ENCODE measurements around the gene CBFB. TPM values are rescaled to one million over a fixed set of nuclear protein-coding genes. Genes with fewer than 3 reads are reported as not detected.

Gene CBFB
- total and polyA plus RNA-seq, 9 of the 15 experiments (the other 6 are each of a cell fraction or from before 2014, with no cell fraction given): 22.0 to 112 (median 66.5) TPM

GRCh38 chr16:67149276-67150046 is 120.5 kb downstream of the CBFB start:
- in situ Hi-C loops (cut with MboI) (loop anchor here (25.0 kb wide), 1 partner anchor 187 kb away; the partner anchor contains the start of gene CES3), intact Hi-C loops (cut with micrococcal nuclease) (no loop called here)
- Histone ChIP-seq H3K4me2 (ENCODE audit: insufficient read depth, low read length) (no peak overlapping the region), H3K9me1 (ENCODE audit: control insufficient read depth, insufficient read depth, low read length) (no peaks in the 10 kb centered on the region), H3K4me1 (replicated peaks in 1 of 2; ENCODE audit: control insufficient read depth in 2 of 2, insufficient read depth in 2 of 2, low read length in 2 of 2) (peaks cover 0 to 27% of the 10 kb centered on the region in 2 experiments; a peak in 2 of 5 replicates), H3K27ac (ENCODE audit: extremely low read depth, low read depth, low read length) (no peak overlapping the region), H4K20me1 (replicated peaks; ENCODE audit: control insufficient read depth, insufficient read depth, low read length) (no peaks in the 10 kb centered on the region), H3K4me3 (no peak overlapping the region), H3K9me3 (replicated peaks; ENCODE audit: control insufficient read depth, insufficient read depth, low read depth, low read length) (no peaks in the 10 kb centered on the region), H3K79me2 (ENCODE audit: control insufficient read depth, insufficient read depth, low read length) (no peaks in the 10 kb centered on the region), H3K9ac (ENCODE audit: insufficient read depth in 1 of 2, low read depth in 2 of 2, low read length in 2 of 2) (no peak overlapping the region), H2AFZ (ENCODE audit: low read depth, low read length) (no peak overlapping the region), H3K27me3 (ENCODE audit: control insufficient read depth in 2 of 2, insufficient read depth in 2 of 2, low read length in 2 of 2) (no peaks in the 10 kb centered on the region), H3K36me3 (ENCODE audit: control insufficient read depth, insufficient read depth, low read length) (peaks cover 46% of the 10 kb centered on the region; the same call in 2 of the 3 replicates)
- no TSS peak for BruUV-seq (replicated peaks)
- DNase-seq (ENCODE audit: extremely low read depth in 1 of 4, low spot score in 3 of 4) (no peak), FAIRE-seq (no peak), ATAC-seq (no peak)
- CTCF ChIA-PET (ENCODE audit: low intra/inter-chr PET ratio): no interaction called here
- no peak for TF ChIP-seq YY1 (IDR thresholded peaks at IDR 0.05; ENCODE audit: borderline replicate concordance in 1 of 3, control insufficient read depth in 1 of 3, extremely low read depth in 1 of 3, insufficient read depth in 3 of 3, insufficient read length in 1 of 3, insufficient replicate concordance in 2 of 3, low read depth in 1 of 3, low read length in 2 of 3)
- peak; percentile 71 for TF ChIP-seq ZBTB33 (CRISPR knock-in tag; IDR thresholded peaks at IDR 0.05)
- peak; percentile 52 for TF ChIP-seq POLR2A (conservative IDR thresholded peaks at IDR 0.05)
- peak; percentile 39 for TF ChIP-seq RBM22 (IDR thresholded peaks at IDR 0.05; ENCODE audit: low read depth, low read length, poor library complexity, severe bottlenecking)
- 0 out of 2 replicates have a peak, but pooled peaks have one; percentile 29 for TF ChIP-seq SUPT5H (IDR thresholded peaks at IDR 0.05)
- WGBS (ENCODE audit: insufficient coverage, low coverage, missing lambda C conversion rate): 95% methylated on average over 40 of the region's 77 CpGs
- POLR2A ChIA-PET: interaction anchor here (0.6 to 1.1 kb wide), 2 partner anchors 11 to 130 kb away, joined by 3 read pairs; no protein-coding TSS in a partner anchor
